GM12891 (cell line): ENCODE measurements around the gene PCDHGA12.

Experiments
- PAX5 ChIP-seq: IDR thresholded peaks from 2 replicates; pipeline ENCODE4 v1.6.1; 2011; ENCODE audit warnings: low read length, moderate library complexity, mild to moderate bottlenecking; ENCODE audit not compliant: insufficient read depth, severe bottlenecking
- POLR2A ChIP-seq: IDR thresholded peaks from 2 replicates; pipeline ENCODE4 v1.6.1; 2011; ENCODE audit warnings: low read depth, low read length, control low read depth
- POLR2AphosphoS5 ChIP-seq: IDR thresholded peaks from 2 replicates; pipeline ENCODE4 v1.6.1; 2011; ENCODE audit warnings: low read depth, low read length, control low read depth
- POU2F2 ChIP-seq: IDR thresholded peaks from 2 replicates; pipeline ENCODE4 v1.6.1; 2011; ENCODE audit warnings: low read depth, mild to moderate bottlenecking, control low read depth, low read length, moderate library complexity
- SPI1 ChIP-seq: IDR thresholded peaks from 2 replicates; pipeline ENCODE4 v1.6.1; 2011; ENCODE audit warnings: low read depth, low read length, control low read depth
- TAF1 ChIP-seq: IDR thresholded peaks from 2 replicates; pipeline ENCODE4 v1.6.1; 2011; ENCODE audit warnings: low read depth, low read length, control low read depth

DNA sequence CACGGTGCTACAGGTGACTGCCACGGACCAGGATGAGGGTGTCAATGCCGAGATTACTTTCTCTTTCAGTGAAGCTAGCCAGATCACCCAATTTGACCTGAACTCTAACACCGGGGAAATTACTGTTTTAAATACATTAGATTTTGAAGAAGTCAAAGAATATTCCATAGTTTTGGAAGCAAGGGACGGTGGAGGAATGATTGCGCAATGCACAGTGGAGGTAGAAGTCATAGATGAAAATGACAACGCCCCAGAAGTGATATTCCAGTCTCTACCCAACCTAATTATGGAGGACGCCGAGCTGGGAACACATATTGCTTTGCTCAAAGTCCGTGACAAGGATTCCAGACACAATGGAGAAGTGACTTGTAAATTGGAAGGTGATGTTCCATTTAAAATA lies 41.6 kb upstream of the PCDHGA12 start:
- TF ChIP-seq POLR2A = no peak
- TF ChIP-seq TAF1 = no peak
- TF ChIP-seq POLR2AphosphoS5 = no peak
- no peak for TF ChIP-seq PAX5
- TF ChIP-seq SPI1 = no peak
- no peak for TF ChIP-seq POU2F2
